ENCODE measurements around the gene TAF6. TPM values are rescaled to one million over a fixed set of nuclear protein-coding genes. Genes with fewer than 3 reads are reported as not detected.

TAF6 gene
- total and polyA plus RNA-seq, 9 of the 15 experiments (the other 6 are each of a cell fraction or from before 2014, with no cell fraction given) = 0.78 to 78.7 (median 21.3) TPM

DNA sequence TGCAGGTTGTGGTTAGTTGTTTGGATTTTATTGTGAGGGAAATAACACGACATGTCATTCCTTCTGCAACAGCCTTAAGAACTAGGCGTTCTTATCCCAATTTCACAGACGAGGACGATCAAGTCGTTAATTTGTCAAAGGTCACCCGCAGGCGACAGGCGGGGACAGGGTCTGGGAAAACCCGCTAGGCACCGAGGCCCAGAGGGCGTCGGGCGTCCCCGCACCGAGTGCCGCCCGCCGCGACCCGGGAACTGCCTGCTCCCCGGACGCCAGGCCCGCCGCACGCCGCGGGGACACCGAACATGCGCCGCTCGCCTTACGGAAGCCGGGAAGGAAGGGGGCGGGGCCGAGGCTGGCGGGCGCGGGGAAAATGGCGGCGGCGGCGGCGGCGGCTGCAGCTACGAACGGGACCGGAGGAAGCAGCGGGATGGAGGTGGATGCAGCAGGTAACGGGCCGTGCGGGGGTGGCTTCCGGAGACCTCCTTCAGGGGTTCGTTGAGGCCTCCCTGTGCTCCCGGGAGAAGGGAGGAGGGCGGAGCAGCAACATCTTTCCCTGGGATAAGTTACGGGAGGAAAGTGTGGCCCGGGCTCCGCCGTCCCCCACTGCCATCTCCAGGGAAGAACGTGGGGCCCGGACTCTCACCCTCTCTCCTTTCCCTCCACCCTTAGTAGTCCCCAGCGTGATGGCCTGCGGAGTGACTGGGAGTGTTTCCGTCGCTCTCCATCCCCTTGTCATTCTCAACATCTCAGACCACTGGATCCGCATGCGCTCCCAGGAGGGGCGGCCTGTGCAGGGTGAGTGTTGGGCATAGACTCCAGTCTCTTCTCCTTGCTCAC is 30.3 kb downstream of the TAF6 start, which contains the start of gene COPS6 (continued):
- TF ChIP-seq, protein P1, sequence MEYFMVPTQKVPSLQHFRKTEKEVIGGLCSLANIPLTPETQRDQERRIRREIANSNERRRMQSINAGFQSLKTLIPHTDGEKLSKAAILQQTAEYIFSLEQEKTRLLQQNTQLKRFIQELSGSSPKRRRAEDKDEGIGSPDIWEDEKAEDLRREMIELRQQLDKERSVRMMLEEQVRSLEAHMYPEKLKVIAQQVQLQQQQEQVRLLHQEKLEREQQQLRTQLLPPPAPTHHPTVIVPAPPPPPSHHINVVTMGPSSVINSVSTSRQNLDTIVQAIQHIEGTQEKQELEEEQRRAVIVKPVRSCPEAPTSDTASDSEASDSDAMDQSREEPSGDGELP (CRISPR knock-in tag; IDR thresholded peaks at IDR 0.05; ENCODE audit: borderline replicate concordance) = peak; percentile 87
- TF ChIP-seq PCBP1 (IDR thresholded peaks at IDR 0.05; ENCODE audit: low read depth, low read length, poor library complexity, severe bottlenecking) = peak; percentile 82
- no peak for TF ChIP-seq BRD9 (IDR thresholded peaks at IDR 0.05; ENCODE audit: low read depth, partially characterized antibody)
- no peak for TF ChIP-seq ZNF778 (CRISPR knock-in tag; IDR thresholded peaks at IDR 0.05)
- peak; percentile 93 for TF ChIP-seq NUFIP1 (IDR thresholded peaks at IDR 0.05; ENCODE audit: partially characterized antibody)
- TF ChIP-seq PTRF (tag; IDR thresholded peaks at IDR 0.05) = no peak
- TF ChIP-seq SRSF9 (IDR thresholded peaks at IDR 0.05; ENCODE audit: borderline replicate concordance, low read depth, low read length) = no peak
- no peak for TF ChIP-seq SIX5 (IDR thresholded peaks at IDR 0.05; ENCODE audit: borderline replicate concordance in 1 of 2, insufficient read depth in 1 of 2, low read depth in 1 of 2, low read length in 2 of 2)
- peak; percentile 82 for TF ChIP-seq ZBTB17 (CRISPR knock-in tag; IDR thresholded peaks at IDR 0.05)
- no peak; the same call in 1 of the 2 replicates for TF ChIP-seq SRSF3 (IDR thresholded peaks at IDR 0.05; ENCODE audit: insufficient read depth, low read length)
- TF ChIP-seq MAFF (IDR thresholded peaks at IDR 0.05; ENCODE audit: low read length) = no peak
- peak; percentile 64 for TF ChIP-seq RBM22 (IDR thresholded peaks at IDR 0.05; ENCODE audit: low read depth, low read length, poor library complexity, severe bottlenecking)
- no peak for TF ChIP-seq MAFG (tag; conservative IDR thresholded peaks at IDR 0.05)
- TF ChIP-seq ZNF311 (CRISPR knock-in tag; IDR thresholded peaks at IDR 0.05) = no peak
- TF ChIP-seq PHF21A (IDR thresholded peaks at IDR 0.05; ENCODE audit: borderline replicate concordance, low read depth) = no peak
- no peak for TF ChIP-seq CHCHD3 (CRISPR knock-in tag; IDR thresholded peaks at IDR 0.05)
- peak; percentile 42; the same call in 1 of the 2 replicates for TF ChIP-seq EP300 (IDR thresholded peaks at IDR 0.05; ENCODE audit: low read length)
- peak; percentile 96 for TF ChIP-seq CBX1 (IDR thresholded peaks at IDR 0.05; ENCODE audit: low read depth)
- TF ChIP-seq, protein P2, sequence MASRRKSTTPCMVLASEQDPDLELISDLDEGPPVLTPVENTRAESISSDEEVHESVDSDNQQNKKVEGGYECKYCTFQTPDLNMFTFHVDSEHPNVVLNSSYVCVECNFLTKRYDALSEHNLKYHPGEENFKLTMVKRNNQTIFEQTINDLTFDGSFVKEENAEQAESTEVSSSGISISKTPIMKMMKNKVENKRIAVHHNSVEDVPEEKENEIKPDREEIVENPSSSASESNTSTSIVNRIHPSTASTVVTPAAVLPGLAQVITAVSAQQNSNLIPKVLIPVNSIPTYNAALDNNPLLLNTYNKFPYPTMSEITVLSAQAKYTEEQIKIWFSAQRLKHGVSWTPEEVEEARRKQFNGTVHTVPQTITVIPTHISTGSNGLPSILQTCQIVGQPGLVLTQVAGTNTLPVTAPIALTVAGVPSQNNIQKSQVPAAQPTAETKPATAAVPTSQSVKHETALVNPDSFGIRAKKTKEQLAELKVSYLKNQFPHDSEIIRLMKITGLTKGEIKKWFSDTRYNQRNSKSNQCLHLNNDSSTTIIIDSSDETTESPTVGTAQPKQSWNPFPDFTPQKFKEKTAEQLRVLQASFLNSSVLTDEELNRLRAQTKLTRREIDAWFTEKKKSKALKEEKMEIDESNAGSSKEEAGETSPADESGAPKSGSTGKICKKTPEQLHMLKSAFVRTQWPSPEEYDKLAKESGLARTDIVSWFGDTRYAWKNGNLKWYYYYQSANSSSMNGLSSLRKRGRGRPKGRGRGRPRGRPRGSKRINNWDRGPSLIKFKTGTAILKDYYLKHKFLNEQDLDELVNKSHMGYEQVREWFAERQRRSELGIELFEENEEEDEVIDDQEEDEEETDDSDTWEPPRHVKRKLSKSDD (conservative IDR thresholded peaks at IDR 0.05; ENCODE audit: low read length) = peak; percentile 55; the same call in 1 of the 2 replicates
- TF ChIP-seq, protein P3, sequence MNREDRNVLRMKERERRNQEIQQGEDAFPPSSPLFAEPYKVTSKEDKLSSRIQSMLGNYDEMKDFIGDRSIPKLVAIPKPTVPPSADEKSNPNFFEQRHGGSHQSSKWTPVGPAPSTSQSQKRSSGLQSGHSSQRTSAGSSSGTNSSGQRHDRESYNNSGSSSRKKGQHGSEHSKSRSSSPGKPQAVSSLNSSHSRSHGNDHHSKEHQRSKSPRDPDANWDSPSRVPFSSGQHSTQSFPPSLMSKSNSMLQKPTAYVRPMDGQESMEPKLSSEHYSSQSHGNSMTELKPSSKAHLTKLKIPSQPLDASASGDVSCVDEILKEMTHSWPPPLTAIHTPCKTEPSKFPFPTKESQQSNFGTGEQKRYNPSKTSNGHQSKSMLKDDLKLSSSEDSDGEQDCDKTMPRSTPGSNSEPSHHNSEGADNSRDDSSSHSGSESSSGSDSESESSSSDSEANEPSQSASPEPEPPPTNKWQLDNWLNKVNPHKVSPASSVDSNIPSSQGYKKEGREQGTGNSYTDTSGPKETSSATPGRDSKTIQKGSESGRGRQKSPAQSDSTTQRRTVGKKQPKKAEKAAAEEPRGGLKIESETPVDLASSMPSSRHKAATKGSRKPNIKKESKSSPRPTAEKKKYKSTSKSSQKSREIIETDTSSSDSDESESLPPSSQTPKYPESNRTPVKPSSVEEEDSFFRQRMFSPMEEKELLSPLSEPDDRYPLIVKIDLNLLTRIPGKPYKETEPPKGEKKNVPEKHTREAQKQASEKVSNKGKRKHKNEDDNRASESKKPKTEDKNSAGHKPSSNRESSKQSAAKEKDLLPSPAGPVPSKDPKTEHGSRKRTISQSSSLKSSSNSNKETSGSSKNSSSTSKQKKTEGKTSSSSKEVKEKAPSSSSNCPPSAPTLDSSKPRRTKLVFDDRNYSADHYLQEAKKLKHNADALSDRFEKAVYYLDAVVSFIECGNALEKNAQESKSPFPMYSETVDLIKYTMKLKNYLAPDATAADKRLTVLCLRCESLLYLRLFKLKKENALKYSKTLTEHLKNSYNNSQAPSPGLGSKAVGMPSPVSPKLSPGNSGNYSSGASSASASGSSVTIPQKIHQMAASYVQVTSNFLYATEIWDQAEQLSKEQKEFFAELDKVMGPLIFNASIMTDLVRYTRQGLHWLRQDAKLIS (CRISPR knock-in tag; IDR thresholded peaks at IDR 0.05) = peak; percentile 99
- TF ChIP-seq NFYB (IDR thresholded peaks at IDR 0.05; ENCODE audit: extremely low read depth, insufficient read length) = no peak

Data from K562 (cell line).